T-helper 2 cell (primary cell): Measurements from ENCODE around the gene MAP3K8.
"Not testable (repeated sequence)": the region's sequence is repeated elsewhere in the genome, so short reads cannot be mapped to it uniquely, and the experiment has no call there.

Experiments
- DNase-seq, 5 experiments: peaks; one replicate each; pipeline versions ENCODE4 v3.0.0 to v3.0.0-alpha.2; 2012 to 2022

Gene MAP3K8

DNA sequence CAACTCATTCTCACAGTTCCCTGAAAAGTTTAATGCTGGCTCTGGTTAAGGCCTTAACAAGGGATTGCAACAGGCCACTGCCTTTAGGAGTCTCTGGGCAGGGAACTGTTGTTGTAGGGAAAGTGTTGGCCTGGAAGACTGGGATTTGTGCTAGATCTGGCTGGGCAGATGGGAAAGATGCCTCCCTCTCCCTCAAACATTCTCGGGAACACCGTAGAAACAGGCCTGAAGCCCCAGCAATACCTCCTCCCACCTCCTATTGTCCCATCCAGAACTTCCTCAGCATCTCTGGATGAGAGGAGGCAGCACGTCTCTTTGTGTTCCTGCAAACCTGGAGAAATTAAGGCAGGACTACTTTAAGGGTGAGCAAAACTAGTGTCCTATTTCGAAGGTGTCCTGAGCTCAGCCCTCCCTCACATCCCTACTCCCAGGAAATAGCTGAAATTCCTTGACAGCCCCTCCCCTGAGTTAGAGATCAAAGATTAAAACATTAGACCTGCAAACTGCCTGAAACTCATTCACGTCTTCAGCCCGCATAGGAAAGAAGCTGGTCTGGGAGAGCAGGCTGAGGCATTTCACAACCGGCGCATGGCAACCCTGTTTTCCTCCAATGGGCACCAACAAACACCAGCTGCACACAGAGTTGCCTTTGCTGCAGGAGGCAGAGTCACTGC, 10.9 kb upstream of the MAP3K8 start:
- DNase-seq, result peak in 1 of 5 experiments; percentile 48

DNA sequence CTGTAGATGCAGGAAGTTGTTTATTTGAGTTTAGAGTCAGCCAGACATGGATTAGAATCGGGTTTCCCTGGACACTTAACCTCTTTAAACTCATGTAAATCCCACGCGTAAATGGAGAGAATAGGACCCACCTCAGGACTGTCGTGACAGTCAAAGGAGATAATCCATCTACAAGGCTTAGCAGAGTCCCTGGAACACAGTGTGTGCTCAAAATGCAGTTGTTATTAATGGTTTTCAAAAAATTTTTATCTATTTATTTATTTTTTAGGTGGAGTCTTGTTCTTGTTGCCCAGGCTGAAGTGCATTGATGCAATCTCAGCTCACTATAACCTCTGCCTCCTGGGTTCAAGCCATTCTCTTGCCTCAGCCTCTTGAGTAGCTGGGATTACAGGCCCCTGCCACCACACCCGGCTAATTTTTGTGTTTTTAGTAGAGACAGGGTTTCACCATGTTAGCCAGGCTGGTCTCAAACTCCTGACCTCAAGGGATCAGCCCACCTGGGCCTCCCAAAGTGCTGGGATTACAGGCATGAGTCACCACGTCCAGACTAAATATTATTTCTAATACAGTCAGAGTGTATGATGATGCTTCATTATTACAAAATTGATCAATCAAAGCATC, 10.2 kb upstream of the MAP3K8 start:
- not testable (repeated sequence) for DNase-seq

DNA sequence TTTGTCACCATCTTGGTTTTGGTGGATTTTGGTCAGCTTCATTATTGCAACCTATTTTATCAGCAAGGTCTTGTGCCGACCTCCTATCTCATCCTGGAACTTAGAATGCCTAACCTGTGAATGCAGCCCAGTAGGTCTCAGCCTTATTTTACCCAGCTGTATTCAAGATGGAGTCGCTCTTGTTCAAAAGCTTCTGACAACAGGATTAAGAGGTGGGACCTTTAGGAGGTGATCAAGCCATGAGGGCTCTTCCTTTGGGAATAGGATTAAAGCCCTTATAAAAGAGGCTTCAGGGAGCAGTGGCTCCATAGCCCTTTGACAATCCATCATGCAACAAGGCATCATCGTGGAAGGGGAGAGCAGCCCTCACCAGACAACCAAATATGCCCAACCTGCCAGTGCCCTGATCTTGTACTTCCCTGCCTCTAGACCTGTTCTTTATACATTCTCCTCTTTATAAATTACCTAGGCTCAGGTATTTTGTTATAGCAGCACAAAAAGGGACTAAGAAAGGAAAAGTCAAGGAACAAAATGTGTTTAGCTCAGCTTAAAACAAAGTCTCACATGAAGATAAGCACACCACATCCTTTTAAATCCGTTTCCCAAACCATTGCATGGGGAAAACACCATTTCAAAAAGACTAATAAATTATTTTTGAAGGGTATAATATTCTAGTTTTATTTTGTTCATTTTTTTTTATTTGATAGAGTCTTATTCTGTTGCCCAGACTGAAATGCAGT, 8.5 kb upstream of the MAP3K8 start:
- DNase-seq, result no peak

DNA sequence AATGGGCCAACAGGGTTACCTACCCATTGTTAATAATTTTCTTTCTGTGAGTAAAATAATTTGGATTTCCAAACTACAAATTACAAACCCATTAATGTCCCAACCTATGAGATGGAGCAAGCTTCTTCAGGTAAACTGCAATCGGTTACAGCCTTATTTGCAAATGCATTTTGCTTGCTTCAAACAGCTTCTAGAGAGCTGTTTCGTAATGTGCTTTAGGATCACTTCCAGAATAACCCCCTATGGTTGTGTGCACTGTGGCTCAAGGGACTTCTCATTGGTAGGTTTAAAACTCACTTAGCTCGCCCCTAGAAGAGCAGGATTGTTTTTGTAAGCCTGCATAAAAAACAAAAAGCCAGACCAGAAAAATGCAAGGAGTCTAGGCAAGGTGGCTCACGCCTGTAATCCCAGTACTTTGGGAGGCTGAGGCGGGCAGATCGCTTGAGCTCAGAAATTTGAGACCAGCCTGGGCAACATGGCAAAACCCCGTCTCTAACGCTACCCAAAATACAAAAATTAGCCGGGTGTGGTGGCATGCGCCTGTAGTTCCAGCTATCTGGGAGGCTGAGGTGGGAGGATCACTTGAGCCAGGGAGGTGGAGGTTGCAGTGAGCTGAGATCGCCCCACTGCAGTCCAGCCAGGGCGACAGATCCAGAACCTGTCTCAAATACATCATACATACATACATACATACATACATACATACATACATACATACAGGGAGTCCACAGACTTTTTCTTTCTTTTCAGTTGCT, 3.3 kb upstream of the MAP3K8 start:
- no peak for DNase-seq

DNA sequence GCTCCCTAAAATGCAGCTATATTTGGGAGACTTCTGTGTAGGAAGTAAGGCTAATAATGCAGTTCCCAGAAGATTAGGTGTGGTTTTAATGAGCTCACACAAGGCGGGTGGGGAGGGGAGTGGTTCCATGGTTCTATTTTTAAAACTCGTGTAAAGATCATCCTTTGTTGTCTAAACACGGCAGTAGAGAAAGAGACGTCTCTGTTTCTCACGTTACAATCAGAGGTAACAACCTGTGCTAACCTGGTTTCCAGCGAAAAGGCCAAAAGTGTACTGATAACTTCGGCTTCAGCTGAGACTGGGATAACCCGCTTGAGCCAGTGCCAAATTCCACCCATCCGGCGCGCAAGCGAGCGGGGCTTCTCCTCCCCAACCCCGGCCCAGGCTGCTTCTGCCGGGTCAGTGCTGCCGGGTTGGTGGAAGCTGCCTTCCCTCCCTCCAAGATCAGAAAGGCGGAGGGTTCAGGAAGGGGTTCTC, 2.5 kb upstream of the MAP3K8 start:
- no peak for DNase-seq

DNA sequence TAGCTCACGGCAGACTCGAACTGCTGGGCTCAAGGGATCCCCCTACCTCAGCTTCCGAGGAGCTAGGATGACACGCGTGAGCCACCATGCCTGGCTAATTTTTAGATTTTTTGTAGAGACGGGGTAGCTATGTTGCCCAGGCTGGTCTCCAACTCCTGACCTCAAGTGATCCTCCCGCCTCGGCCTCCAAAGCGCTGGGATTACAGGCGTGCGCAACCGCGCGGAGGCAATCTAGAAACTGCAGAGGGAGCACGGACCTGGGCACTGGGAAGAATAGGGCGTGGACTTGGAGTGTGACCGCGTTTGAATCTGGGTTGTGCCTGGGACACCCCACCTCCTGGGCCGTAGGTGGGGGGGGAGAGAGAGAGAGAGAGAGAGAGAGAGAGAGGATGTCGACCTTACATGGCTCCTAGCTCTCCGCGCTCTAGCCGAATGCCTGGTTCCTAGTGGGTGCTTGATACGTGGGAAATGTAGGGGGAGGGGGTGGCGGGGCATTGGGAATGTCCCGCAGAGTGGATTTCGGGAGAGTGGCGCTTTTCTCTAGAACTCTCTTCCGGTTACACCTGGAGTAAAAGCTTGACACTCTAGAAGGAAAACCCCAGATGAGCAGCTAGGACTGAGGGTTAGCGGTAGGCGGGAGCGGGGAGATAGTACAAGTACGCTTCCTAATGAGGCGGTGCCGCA, 1.2 kb upstream of the MAP3K8 start:
- DNase-seq, result peak in 1 of 5 experiments; percentile 17

DNA sequence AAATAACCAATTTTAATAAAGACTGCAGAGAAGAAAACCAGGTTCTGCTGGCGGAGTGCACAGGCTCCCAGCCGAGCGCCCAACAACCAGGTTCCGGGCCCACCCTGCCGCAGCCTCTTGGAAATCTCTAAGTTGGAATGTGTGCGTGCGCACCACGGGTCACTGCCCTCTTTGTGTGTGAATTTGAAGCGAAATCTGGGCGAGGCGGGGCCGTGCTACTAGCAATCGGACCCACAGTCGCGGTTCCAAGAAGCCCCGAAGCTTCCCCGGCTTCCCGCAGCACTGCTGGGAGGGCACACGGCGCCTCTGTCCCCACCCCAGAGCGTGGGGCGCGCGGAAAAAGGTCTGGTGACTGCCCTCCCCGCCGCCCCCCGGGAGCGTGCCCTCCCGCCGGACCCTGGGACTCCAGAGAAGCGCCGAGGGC, 666 bp upstream of the MAP3K8 start:
- peak in 3 of 5 experiments; percentile 15 to 64 (median 38) for DNase-seq

DNA sequence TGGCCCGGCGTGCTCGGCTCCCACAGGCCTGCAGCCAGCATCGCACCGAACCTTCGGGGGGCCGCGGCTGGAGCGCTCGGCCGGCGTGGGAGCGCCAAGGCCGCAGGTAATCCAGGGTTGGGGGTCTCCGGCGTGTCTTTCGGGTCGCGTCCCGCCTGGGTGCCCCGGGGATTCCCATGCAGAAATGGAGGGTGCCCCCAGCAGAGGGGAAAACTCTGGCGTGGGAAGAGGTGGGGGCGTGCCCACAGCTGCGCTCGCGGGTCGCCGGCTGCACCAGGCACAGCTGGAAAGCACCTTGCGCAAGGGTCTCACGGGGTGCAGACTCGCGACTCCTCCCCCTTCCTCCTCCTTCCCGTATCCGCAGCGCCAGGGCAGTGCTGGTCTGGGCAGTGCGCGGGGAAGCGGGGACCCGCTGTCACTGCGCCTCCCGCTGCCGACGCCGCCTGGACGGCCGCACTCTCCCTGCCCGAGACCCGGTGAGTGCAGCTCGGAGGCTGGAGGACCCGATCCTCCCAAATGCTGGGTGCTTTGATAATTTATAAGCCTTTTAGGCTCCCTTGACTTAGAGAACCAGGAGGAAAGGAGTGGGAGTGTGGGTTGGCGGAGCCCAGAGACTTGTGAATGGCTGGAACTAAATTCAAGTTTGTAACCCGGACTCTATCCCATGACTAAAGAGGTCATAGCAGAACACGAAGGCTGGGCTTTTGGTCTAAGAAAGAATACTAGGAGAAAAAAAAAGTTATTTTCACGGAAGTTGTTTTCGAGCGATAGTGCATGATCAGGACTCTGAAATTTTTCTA, 489 bp downstream of the MAP3K8 start:
- DNase-seq, result peak; percentile 44 to 79 (median 57)

DNA sequence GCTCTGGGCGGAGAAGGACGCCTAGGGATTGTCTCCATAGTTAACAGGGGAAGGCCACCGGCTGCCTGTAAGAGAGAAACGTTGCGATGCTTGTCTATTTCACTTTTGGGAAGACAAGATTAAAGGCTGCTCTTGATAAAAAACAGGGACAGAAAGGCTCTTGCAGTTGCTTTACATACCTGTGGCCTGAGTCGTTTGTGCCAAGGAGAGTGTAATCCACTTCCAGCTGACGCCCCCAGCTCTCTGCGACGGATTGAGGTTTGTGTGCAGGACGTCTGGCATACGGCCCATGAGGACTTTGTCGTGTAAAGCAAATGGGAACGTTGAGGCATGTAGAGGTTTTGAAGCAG, 1.1 kb downstream of the MAP3K8 start:
- DNase-seq, result peak in 1 of 5 experiments; percentile 42

DNA sequence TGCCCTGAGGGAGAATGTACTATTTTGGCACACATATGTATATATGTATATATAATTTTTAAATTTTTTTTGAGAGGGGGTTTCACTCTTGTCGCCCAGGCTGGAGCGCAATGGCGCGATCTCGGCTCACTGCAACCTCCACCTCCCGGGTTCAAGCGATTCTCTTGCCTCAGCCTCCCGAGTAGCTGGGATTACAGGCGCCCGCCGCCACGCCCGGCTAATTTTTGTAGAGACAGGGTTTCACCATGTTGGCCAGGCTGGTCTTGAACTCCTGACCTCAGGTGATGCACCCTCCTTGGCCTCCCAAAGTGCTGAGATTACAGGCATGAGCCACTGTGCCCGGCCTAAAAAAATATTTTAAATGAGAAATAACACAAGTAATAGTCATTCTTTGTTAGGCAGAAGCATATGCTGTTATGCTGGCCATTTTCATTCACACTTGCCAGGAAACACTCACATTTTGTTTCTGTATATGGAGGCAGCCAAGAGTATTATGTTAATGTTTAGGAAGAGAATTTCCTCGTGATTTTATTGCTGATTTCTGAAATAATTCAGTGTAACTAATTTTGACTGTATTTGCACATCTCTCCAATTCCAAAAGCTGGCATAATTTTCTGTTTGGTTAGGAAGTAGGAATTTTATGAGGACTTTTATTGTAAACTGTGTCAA, 1.6 kb downstream of the MAP3K8 start:
- peak in 1 of 5 experiments; percentile 21 for DNase-seq

DNA sequence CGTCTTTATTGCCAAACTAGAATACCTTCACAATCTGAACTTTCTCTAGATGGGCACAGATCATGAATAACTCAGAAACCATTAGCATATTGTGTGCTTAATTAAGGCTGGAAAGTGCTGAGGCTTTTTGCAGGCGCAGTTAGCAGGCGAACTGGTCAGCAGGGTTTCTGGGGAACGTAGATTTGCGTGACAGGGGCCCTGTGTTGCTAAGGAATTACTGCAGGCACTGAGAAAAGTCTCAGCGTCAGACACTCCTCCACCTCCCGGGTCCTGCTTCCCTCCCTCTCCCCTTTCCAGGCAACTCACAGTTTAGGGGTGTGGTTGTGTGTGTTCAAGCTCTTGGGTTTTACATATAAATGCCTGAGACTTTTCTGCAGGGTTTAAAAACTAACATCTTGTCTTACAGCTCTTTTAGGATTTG, 2.2 kb downstream of the MAP3K8 start:
- peak in 1 of 5 experiments; percentile 57 for DNase-seq

DNA sequence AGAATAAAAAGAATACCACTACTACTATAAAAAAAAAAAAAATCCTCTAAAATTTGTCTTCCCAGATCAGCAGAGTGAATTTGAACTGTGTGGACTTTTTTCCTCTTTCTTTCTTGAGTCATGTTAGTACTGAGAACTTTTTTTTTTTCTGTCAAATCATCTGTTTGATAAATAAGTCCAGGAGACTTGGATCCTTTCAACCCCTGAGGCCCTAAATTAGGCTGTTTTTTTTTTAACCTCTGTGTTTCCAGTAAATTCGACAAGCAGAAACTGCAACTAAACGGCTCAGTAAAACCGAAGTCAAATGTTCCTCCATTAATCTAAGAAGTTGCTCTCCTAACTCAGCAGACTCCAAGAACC, 2.7 kb downstream of the MAP3K8 start:
- no peak for DNase-seq

DNA sequence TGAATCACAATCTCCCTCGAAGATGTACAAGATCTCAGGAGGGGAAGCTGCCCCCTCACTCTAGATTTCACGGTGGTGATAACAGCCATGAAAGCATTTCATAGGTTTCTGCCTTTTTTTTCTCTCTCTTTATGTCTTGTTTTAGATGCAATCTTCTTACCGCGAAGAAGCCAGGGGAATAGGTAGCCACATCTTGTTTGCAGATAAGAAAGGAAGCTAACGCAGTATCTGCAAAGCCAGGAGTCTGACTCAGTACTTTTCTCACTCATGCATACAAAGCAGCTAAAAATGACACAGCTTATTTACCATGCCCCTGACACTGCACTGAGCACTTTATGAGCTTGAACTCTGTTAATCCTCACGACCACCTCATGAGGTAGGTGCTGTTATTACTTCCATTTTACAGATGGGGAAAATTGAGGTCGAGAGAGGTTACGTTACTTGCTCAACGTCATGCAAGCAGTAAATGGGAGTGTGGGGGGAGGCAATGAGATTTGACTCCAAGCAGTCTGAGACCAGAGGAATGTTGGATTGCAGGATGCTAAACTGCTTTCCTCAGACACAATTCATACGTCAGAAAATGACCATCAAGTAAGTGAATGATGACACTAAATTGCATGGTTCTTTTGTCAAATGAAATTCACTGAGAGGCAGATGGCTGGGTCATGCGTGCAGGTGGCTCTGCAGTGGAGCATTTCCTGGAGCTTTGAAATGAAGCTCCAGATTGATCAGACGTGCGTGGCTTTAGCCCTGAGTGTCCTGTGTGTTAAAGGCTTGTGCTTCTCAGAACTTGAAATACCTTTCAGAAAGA, 3.3 kb downstream of the MAP3K8 start:
- DNase-seq, result peak in 4 of 5 experiments; percentile 22 to 97 (median 44)

DNA sequence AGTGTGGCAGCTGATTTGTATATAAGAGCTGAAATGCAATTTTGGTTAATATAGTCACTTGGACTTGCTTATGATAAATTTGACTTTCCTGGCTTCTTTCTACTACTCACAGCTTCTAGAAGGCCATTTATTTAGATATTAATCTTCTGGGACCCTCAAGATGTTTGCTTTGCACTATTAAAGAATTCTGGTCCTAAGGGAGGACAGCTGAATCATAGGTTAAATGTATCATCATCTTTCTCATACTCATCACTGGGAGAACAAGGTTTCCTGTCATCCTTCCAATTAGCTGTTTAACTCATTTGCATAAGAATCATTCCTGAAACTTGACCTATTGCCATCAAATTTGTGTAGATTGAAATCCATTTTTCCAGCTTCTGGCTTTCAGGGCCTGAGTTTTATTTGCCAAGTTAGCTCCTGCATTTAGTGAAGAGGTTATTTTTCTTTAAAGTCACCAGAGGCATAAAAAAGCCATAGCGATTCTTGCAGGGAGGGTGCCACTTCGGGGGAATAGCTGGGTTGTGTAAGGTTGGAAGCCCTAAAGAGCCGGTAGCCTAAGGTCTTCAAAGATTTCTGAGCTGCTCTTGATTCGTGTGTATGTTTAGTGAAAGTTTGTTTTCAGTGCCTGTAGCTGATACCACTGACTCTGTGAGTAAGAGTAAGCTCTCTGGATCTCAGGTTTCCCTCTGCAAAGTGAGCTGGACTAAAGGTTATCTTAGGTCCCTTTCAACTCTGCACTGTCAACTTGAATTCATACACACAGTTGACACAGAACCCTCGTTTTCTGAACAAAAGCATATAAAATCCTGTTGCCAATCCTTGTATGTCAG, 4.3 kb downstream of the MAP3K8 start:
- peak in 1 of 5 experiments; percentile 54 for DNase-seq

DNA sequence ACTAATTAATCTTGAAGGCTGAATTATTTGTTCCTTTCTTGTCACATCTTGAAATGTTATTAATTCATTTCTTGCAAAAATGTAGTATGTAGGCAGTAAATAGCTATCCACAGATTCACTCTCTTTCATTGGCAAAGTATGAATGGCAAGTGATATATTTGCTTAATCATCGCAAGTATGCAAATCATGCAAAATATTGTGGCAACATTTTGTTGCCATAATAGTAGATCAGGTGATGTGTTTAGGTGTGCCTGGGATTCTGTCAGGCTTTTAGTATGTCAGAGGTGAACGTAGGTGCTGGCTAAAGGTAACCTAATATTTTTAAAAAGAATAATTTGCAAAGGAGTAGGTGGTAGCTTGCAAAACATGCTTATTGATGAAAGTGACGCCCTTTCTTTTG, 5.9 kb downstream of the MAP3K8 start:
- DNase-seq, result no peak

DNA sequence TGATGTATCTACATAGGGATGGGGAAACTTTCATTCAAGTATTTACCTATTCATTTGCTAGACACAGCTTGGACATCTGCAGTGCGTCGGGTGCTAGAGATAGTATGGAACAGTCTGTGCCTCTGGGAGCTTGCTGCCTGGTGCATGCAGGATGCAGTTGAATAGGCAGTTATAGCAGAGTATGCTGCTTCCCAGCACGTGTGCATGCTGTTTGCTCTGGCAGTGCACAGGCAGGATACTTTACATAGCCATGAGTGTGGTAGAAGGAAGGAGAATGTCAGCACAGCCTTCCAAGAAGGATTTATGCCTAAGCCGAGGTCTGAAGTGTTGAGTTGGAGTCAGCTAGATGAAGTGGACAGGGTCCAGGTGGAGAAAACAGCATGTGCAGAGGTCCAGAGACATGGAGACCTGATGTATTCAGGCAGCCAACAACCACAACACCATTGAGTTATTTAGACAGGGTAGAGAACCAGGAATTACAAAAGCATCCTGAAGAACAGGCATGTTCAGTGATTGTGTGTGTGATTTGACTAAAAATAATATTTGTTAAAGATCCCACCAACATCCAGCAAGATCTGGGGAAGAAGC, 8.1 kb downstream of the MAP3K8 start:
- DNase-seq, result no peak

DNA sequence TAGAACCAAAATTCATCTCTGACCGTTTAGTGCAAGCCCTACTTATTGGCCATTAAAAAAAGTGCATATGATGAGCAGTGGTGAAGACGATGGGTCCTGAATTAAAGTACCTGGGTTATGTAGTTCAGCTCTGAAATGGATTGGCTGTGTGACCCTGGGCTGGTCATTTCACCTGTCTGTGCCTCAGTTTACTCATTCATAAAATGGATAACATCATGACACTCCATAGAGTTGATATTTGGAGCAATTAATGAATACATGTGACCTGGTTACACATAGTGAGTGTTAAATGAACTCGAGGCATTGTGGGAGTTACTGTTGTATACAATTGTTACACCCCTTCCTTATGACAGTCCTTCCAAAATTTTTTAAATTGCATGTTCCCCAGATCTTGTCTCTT, 9.1 kb downstream of the MAP3K8 start:
- no peak for DNase-seq

DNA sequence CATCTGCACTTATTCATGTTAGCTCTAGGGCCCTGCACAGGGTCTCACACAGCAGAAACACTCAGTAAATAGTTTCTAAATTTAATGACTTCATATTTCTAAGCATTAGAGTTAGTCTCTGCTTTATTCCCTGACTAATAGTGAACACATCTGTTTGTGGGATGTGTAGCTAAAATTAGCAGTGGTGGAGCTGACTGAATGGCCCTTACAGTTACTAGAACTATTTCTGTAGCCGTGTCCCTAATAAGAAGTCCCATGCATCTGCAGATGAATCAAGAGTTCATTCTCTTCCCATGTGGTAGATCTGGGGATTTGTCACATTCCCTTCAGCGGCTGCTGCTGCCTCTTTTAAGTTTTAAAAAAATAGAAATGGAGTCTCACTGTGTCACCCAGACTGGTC, 11.7 kb downstream of the MAP3K8 start:
- no peak for DNase-seq
